ENCODE measurements around the gene ATXN10.

Gene ATXN10

DNA sequence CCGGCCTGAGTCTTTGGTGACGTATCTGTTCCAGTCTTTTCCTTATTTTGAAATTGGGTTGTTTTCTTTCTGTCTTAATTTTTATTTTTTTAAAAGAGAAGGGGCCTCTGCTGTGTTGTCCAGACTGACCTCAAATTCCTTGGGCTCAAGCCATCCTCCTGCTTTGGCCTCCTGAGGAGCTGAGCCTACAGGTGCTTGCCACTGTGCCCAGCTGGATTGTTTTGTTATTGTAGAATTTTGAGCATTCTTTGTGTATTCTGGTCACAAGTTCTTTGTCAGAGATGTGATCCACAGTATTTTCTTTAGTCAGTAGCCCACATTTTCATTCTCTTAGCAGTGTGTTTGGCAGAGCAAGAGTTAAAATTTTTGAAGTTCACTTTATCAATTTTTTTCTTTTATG lies 100.1 kb downstream of the ATXN10 start:
- in situ Hi-C loops (cut with HindIII; ENCODE audit: low sequenced_read_pairs) = no loop called here
- peak; percentile 44 for DNase-seq (ENCODE audit: low read depth, low spot score)

DNA sequence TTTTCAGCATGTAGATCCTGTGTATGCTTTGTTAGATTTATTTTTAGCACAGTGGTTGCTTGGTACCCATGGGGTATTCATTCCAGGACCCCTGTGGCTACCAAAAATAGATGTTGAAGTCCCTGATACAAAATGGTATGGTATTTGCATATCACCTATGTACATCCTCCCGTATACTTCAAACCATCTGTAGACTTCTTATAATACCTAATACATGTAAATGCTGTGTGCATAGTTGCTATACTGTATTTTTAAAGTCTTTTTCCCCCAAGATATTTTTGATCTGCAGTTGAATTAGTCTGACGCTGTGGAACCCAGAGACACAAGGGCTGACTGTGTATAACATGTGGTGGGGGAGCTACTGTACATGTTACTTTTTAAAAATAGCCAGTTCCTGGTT lies 101.1 kb downstream of the ATXN10 start:
- in situ Hi-C loops (cut with HindIII; ENCODE audit: low sequenced_read_pairs) = no loop called here
- H3K4me3 ChIP-seq (ENCODE audit: low read depth, low read length) = no peak overlapping the region
- TF ChIP-seq, protein P1, sequence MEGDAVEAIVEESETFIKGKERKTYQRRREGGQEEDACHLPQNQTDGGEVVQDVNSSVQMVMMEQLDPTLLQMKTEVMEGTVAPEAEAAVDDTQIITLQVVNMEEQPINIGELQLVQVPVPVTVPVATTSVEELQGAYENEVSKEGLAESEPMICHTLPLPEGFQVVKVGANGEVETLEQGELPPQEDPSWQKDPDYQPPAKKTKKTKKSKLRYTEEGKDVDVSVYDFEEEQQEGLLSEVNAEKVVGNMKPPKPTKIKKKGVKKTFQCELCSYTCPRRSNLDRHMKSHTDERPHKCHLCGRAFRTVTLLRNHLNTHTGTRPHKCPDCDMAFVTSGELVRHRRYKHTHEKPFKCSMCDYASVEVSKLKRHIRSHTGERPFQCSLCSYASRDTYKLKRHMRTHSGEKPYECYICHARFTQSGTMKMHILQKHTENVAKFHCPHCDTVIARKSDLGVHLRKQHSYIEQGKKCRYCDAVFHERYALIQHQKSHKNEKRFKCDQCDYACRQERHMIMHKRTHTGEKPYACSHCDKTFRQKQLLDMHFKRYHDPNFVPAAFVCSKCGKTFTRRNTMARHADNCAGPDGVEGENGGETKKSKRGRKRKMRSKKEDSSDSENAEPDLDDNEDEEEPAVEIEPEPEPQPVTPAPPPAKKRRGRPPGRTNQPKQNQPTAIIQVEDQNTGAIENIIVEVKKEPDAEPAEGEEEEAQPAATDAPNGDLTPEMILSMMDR (IDR thresholded peaks at IDR 0.05; ENCODE audit: low read depth, low read length) = no peak
- DNase-seq (ENCODE audit: low read depth, low spot score) = no peak

More for the DNA sequence above, 100.1 kb downstream of the ATXN10 start:
- TF ChIP-seq, protein P1 (IDR thresholded peaks at IDR 0.05; ENCODE audit: low read depth, low read length) = no peak
- no peak overlapping the region for H3K4me3 ChIP-seq (ENCODE audit: low read depth, low read length)

DNA sequence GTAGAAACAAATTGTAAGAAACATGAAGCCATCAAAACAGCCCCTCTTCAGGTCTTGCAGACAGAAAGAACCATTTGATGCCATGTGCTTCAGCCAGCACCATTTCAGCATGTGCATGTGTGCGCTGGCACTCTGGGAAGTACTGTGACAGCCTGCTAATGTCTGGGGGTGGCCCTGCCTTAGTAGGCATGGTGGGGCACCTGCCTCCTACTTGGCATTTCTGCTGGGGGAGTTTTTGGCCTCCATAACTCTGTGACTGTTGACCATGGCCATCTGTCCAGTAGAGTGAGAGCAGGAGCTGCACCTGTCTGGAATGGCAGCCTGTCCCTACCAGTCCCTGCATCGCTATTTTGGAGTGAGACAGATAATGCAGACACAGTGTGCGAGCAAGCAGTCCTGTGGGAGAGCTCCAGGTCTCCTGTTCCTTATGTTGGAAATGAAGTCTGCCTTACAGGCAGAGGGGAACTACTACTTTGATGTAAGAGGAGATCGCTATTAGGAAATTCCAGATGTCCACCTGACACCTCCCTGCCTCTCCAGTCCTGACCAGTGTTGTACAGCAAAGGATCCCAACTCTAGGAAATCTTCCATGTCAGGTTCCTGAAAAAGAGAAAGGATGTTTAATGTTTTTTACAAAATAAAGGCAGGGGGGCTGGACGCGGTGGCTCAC lies 102.5 kb downstream of the ATXN10 start:
- in situ Hi-C loops (cut with HindIII; ENCODE audit: low sequenced_read_pairs) = no loop called here
- TF ChIP-seq, protein P1 (IDR thresholded peaks at IDR 0.05; ENCODE audit: low read depth, low read length) = no peak
- no peak for DNase-seq (ENCODE audit: low read depth, low spot score)
- H3K4me3 ChIP-seq (ENCODE audit: low read depth, low read length) = no peak overlapping the region

DNA sequence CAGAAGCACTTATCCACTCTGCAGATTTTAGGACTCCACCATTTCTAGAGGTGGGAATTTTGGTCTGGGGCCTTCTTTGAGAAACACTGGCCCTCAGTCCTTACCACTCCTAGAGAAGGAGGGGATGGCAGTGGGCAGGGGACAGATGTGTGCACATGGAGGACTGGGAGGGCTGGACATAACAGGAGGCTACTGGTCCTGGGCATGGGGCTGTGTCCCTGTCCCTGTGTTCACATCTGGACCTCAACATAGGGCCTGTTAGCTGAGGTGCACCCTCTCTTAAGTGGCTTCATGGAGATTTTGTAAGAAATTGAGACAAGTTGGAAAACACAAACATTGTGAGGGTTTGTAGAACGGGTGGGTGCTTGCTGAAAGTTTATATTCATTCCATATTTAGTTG lies 103.4 kb downstream of the ATXN10 start:
- in situ Hi-C loops (cut with HindIII; ENCODE audit: low sequenced_read_pairs) = no loop called here
- TF ChIP-seq, protein P1 (IDR thresholded peaks at IDR 0.05; ENCODE audit: low read depth, low read length) = no peak
- no peak for DNase-seq (ENCODE audit: low read depth, low spot score)
- no peak overlapping the region for H3K4me3 ChIP-seq (ENCODE audit: low read depth, low read length)

DNA sequence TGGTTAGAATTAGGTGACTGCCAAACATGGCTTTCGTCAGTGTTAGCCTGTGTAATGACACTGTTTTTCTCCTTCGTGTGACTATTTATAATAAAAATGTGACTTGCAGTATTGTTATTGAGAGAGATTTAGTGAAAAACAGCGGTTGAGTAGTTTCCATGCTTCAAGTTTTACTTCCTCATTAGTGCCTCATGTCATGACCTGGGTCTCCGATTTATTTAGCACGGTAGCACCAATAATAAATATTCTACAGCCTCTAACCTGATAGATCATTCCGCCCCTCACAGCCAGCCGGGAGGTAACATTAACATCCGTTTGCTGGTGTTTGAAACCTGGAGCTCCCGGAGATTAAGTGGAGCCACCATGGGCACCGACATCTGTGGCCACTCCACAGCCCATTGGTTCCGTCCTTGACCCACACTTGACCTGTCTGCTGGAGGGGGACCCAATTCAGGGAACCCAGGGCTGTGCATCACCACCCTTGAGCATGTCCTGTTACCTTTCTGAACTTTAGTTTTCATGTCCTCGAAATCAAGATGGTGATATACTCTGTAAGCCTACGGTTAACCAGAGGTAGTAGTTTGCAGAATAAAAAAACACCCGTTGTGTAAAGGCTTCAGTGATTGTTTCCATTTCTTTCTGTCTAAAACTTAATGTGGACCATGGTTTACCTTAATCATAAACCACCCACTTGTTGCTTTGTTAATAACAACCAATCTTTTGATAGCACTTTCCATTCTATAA lies 104.1 kb downstream of the ATXN10 start:
- no peak for DNase-seq (ENCODE audit: low read depth, low spot score)
- TF ChIP-seq, protein P1 (IDR thresholded peaks at IDR 0.05; ENCODE audit: low read depth, low read length) = no peak
- no peak overlapping the region for H3K4me3 ChIP-seq (ENCODE audit: low read depth, low read length)
- in situ Hi-C loops (cut with HindIII; ENCODE audit: low sequenced_read_pairs) = no loop called here

DNA sequence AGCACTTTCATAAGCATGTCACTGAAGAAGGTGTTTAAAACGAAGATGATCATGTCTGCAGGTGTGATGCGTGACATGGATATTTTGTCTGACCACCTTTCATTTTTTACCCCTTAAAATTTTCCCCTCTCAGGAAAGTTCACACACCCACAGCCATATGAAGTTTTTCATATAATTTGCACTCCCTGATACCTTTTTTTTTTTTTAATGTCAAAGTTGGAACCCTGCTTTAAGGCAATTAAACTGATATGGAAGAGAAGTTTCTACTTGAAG lies 104.6 kb downstream of the ATXN10 start:
- in situ Hi-C loops (cut with HindIII; ENCODE audit: low sequenced_read_pairs) = no loop called here
- TF ChIP-seq, protein P1 (IDR thresholded peaks at IDR 0.05; ENCODE audit: low read depth, low read length) = no peak
- no peak overlapping the region for H3K4me3 ChIP-seq (ENCODE audit: low read depth, low read length)
- no peak for DNase-seq (ENCODE audit: low read depth, low spot score)

Measured in astrocyte of the spinal cord (primary cell).